Measurements from ENCODE around the gene ANK3. TPM values are rescaled to one million over a fixed set of nuclear protein-coding genes. Genes with fewer than 3 reads are reported as not detected.

ANK3 gene
- total RNA-seq, 2 donors from 2014 or later, result 5.7 to 6.1 TPM

GRCh38 chr10:60175441-60175971 is 214.2 kb downstream of the ANK3 start:
- no peak for DNase-seq (ENCODE audit: low spot score)
- intact Hi-C loops (cut with DNase I), result no loop called here

- intact Hi-C loops (cut with DNase I), result no loop called here
These were observed 217.2 kb downstream of the ANK3 start for GRCh38 chr10:60172363-60172990.

GRCh38 chr10:60171436-60172013 is 218.2 kb downstream of the ANK3 start:
- DNase-seq (ENCODE audit: low spot score), result no peak
- intact Hi-C loops (cut with DNase I), result no loop called here

More at GRCh38 chr10:60172363-60172990, 217.2 kb downstream of the ANK3 start:
- DNase-seq (ENCODE audit: low spot score), result no peak

- no peak for DNase-seq (ENCODE audit: low spot score)
- intact Hi-C loops (cut with DNase I), result no loop called here
These were observed 219.4 kb downstream of the ANK3 start for GRCh38 chr10:60170250-60170649.

GRCh38 chr10:60169111-60169510 is 220.6 kb downstream of the ANK3 start:
- intact Hi-C loops (cut with DNase I), result no loop called here

GRCh38 chr10:60167050-60167449 is 222.6 kb downstream of the ANK3 start:
- intact Hi-C loops (cut with DNase I), result no loop called here
- DNase-seq (ENCODE audit: low spot score), result no peak

More at GRCh38 chr10:60169111-60169510, 220.6 kb downstream of the ANK3 start:
- no peak for DNase-seq (ENCODE audit: low spot score)

- DNase-seq (ENCODE audit: low spot score), result no peak
- intact Hi-C loops (cut with DNase I), result no loop called here
These were observed 225.9 kb downstream of the ANK3 start for GRCh38 chr10:60163786-60164185.

GRCh38 chr10:60162631-60163030 is 227.0 kb downstream of the ANK3 start:
- intact Hi-C loops (cut with DNase I), result no loop called here
- DNase-seq (ENCODE audit: low spot score), result no peak

GRCh38 chr10:60155943-60156683 is 233.6 kb downstream of the ANK3 start:
- no peak for DNase-seq (ENCODE audit: low spot score)
- intact Hi-C loops (cut with DNase I), result no loop called here

- no peak for DNase-seq (ENCODE audit: low spot score)
- intact Hi-C loops (cut with DNase I), result no loop called here
These were observed 234.4 kb downstream of the ANK3 start for GRCh38 chr10:60155099-60155877.

- intact Hi-C loops (cut with DNase I), result no loop called here
These were observed 240.7 kb downstream of the ANK3 start for GRCh38 chr10:60149003-60149402.

GRCh38 chr10:60148266-60148840 is 241.3 kb downstream of the ANK3 start:
- intact Hi-C loops (cut with DNase I), result no loop called here
- no peak for DNase-seq (ENCODE audit: low spot score)

More at GRCh38 chr10:60149003-60149402, 240.7 kb downstream of the ANK3 start:
- no peak for DNase-seq (ENCODE audit: low spot score)

GRCh38 chr10:60147576-60148265 is 242.0 kb downstream of the ANK3 start:
- intact Hi-C loops (cut with DNase I), result no loop called here
- no peak for DNase-seq (ENCODE audit: low spot score)

- DNase-seq (ENCODE audit: low spot score), result no peak
- intact Hi-C loops (cut with DNase I), result no loop called here
These were observed 242.7 kb downstream of the ANK3 start for GRCh38 chr10:60147025-60147424.

- intact Hi-C loops (cut with DNase I), result no loop called here
These were observed 245.6 kb downstream of the ANK3 start for GRCh38 chr10:60144099-60144498.

GRCh38 chr10:60142736-60143135 is 246.9 kb downstream of the ANK3 start:
- intact Hi-C loops (cut with DNase I), result no loop called here
- DNase-seq (ENCODE audit: low spot score), result no peak

More at GRCh38 chr10:60144099-60144498, 245.6 kb downstream of the ANK3 start:
- DNase-seq (ENCODE audit: low spot score), result no peak

- intact Hi-C loops (cut with DNase I), result no loop called here
- no peak for DNase-seq (ENCODE audit: low spot score)
These were observed 247.6 kb downstream of the ANK3 start for GRCh38 chr10:60141896-60142559.
